GM21825 (cell line): ENCODE results near the gene RBFOX2.
"Not testable (repeated sequence)": the region's sequence is repeated elsewhere in the genome, so short reads cannot be mapped to it uniquely, and the experiment has no call there.

Source experiments
- ATAC-seq: cut with Tn5 transposase; IDR thresholded peaks from one replicate; pipeline ENCODE4 v1.9.1; 2021; ENCODE audit warnings: mild to moderate bottlenecking, moderate library complexity; ENCODE audit not compliant: unreplicated experiment

Gene RBFOX2

DNA sequence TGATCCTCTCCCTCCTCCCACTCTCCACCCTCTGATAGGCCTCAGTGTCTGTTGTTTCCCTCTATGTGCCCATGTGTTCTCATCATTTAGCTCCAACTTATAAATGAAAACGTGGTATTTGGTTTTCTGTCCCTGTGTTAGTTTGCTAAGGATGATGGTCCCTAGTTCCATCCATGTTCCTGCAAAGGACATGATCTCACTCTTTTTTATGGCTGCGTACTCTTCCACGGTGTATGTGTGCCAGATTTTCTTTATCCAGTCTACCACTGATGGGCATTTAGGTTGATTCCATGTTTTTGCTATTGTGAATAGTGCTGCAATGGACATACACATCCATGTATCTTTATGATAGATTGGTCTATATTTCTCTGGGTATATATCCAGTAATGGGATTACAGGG lies 15.9 kb upstream of the RBFOX2 start:
- ATAC-seq, result not testable (repeated sequence)

DNA sequence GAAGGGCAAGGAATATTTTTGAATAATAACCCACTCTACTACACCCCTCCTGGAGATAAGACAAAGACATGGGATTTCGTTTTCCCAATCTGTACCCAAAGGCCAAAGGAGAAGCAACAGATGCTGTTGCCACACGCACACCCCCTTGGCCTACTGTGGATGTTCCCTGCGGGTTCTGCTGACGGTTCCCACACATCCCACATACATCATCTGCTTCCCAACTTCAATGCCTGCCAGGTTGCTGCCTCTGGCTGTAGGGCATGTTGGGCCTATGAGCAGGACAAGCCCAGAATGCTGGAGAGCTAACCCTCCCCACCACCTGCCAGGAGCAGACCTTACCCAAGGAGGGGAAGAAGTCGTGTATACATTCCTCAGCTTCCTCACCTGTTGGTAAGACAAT lies 13.6 kb upstream of the RBFOX2 start:
- ATAC-seq, result no peak

DNA sequence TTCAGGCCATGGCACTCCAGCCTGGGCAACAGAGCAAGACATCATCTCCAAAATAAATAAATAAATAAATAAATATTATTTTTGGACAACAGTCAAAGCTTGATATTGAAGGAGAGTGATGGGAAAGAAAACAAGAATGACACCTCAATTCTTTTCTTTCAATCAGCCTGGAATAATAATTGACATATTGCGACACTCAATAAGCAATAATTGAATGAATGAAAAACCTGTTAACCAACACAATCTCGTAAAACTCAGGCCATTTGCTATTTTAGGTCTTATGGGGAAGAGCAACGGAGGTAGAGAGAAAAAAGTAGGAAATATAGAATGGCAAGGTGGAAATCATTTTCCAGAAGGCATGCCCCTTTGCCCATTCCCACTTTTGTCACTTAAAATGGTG lies 10.5 kb upstream of the RBFOX2 start:
- no peak for ATAC-seq

DNA sequence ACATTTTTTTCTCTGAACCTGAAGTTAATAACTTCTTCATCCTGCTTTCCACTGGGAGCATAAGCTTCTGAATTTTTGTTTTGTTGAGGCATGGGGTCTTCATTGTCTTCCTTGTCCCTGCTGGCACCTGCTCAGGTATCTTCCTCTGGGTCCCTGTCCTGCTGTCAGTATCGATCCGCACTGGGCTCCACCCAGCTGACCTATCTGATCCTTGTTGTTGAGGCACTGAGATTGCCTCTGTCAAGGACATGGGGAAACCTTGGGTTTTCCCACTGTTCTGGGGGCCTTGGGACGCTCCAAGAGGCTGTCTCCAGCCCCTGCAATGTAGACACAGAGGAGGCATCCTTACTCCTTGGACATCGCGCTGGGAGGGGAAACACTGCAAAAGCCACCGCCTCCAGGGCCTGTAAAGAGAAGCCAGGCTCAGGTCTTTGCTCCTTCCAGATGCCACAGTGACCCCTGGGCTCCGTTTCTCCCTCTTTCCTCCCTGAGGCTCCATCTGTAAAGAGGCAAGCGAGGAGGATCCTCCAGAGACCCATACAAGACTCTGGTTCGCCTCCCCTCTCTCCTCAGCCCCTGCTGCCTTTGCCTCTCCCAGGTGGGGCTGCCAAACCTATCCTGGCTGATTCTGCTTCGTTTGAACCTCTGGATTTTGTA lies 8.6 kb upstream of the RBFOX2 start:
- ATAC-seq, result no peak

DNA sequence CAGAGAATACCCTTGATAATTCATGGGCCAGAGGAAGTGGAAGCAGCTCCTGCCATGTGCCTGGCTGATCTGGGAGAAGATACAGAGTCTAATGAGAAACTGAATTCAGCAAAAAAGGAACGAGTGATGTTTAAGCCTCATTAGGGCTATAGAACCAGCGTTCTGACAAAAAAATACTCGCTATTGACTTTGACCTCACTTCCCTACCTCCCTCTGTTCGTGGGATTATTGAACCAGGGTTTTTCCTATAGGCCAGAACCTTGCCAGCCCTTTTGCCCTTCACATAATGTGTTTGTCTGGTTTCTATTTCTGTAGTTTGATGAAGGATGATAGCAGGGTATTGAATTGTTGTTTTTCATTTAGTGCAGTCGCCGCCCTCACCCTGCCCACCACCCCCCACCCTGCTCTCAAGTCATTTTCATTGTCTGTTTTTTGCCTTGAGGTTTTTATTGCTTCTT lies 7.6 kb upstream of the RBFOX2 start:
- ATAC-seq, result no peak

DNA sequence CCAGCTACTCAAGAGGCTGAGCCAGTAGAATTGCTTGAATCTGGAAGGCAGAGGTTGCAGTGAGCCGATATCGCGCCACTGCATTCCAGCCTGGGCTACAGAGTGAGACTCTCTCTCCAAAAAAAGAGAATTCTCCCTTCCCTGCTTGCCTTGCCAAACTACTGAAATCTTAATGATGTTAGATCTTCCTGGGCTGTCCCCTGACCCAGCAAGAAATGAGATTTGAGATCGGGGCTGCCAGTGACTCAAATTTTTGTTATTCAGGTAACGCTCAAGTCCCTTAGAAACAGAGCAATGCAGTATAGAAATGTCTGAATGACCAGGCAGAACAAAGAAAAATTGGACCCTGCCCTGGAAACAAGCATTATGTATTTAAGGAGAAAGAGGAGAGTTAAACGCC lies 4.0 kb upstream of the RBFOX2 start:
- no peak for ATAC-seq

DNA sequence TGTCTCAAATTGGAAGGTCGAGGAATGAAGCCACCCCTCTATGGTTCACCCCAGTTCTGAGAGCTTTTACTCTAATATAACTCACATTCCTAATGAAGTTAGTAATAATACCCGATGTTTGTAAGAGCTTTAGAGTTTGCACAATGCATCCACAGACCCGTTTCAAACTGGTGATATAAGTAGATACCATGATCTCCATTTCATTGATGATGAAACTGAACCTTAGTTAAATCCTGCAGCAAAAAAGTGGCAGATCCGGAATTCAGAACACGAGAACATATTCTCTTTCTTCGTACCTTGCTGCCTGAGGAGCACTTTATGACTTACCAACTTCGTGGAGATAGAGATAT lies 757 bp upstream of the RBFOX2 start:
- ATAC-seq, result no peak

DNA sequence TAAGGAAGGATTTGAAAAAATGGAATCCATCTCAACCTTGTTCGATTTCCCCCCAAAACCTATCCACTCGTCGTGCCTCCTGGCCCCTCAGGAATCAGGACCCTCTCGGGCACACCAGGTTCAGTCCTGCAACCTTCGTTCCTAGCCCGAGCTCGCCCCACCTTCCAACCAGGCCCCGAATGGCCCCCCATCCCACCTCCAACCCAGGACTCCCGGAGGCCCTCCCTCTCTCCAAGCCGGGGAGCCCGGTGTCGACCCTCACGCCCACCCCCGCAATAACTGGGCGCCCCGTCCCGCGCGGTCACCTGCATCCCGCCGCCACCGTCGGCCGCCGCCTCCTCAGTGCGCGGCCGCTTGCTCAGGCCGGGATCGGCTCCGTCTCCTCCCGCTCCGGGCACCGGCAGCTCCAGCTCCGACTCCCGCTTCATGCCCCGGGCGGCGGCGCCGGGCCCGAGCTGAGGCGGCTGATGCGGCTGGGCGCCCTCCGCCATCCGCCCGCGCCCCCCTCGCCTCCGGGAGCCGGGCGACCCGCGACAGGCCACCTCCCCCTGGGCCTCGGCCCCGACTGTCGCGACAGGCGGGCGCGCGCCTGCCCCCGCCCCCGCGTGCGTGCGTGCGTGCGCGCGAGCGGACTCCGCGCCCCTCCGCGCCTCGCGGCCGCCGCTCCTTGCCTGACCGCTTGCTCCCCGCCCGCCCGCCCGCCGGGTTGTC lies 534 bp downstream of the RBFOX2 start:
- no peak for ATAC-seq

DNA sequence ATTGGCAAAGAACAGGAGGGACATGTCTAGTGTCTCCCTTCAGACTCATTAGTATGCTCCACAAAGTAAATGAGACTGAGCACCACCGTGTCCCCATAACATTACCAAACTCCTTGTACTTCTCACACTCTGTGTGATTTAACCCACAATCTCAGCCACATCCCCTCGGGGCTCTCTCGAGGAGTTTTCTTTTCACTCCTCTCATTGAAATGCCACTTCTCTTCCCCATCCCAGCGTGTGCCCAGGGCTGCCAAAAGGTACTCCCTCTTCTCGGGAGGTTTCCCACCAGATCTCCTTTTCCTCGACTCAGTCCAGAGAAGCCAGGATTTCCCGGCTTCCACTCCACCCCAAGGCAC lies 1.1 kb downstream of the RBFOX2 start:
- no peak for ATAC-seq

DNA sequence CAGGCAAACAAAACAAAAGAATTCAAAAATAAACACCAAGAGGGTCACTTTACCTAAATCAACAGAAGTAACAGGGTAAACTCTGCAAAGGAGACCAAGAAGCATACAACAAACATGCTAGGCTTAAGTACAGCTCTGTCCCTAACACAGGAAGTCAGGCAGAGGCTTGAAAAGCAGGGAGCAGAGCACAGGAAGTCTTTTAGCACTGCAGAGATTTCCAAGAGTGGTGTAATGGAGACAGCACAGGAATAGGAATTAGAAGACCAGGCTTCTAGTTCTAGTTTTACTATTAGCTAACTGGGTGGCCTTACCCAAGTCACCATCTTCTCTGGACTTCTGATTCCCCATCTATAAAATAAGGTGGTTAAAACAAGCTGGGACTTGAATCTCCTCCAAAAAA lies 1.9 kb downstream of the RBFOX2 start:
- no peak for ATAC-seq

DNA sequence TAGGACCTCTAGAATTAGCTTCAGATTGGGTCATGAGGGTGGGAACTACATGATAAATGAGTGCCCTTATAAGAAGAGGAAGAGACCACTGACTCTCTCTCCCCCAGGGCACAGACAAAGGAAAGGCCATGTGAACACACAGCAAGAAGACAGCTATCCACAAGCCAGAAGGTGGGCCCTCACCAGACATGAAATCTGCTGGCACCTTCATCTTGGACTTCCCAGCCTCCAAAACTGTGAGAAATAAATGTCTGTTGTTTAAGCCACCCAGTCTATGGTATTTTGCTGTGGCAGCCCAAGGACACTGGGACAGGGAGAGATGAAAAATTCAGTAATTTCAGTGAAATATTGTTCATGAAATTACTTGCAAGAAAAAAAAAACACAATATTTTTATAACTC lies 5.9 kb downstream of the RBFOX2 start:
- ATAC-seq, result no peak

DNA sequence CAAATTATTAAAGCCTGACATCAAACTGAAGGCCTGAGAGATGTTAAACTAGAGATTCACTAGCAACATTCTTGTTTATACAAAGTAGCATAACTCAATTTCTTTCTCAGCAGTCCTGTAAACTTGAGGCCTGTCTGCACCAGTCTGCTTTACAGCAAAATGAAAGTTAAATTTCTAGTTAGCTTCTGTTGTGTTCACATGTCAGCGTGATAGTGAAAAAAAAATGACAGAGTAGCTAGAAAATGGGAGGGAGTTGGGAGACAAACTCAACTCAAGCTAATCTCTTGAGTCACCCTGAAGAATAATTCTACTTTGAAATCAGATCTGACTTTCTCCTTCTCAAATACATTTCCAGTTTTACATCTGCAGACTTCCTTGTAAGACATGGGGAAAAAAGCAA lies 6.5 kb downstream of the RBFOX2 start:
- no peak for ATAC-seq

DNA sequence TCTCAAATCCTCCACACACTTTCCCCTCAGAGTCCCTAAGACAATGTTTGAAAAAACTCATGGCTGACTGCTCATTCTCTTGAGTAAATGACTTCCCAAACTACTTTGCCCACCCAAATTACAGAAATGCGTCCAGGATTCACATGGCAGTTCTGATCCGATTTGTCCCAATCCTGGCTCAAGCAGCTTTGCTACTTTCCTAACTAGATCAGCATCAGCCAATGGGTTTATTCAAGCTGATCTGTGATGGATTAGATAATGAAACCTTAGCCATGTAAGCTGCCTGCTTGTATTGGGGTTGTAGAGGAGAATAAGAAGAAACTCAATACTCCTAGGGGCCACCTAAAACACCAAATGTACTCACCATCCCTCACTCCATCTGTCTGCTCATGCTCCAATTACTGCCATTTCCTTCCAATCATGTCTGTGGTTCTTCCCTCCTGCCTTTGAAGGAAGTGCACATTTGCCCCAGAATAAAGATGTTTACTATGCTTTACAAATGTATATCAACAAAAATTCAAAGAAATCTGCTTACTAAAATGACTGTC lies 6.9 kb downstream of the RBFOX2 start:
- no peak for ATAC-seq

DNA sequence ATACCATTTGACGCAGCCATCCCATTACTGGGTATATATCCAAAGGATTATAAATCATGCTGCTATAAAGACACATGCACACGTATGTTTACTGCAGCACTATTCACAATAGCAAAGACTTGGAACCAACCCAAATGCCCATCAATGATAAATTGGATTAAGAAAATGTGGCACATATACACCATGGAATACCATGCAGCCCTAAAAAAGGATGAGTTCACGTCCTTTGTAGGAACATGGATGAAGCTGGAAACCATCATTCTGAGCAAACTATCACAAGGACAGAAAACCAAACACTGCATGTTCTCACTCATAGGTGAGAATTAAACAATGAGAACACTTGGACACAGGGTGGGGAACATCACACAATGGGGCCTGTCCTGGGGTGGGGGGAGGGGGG lies 7.8 kb downstream of the RBFOX2 start:
- ATAC-seq, result not testable (repeated sequence)

DNA sequence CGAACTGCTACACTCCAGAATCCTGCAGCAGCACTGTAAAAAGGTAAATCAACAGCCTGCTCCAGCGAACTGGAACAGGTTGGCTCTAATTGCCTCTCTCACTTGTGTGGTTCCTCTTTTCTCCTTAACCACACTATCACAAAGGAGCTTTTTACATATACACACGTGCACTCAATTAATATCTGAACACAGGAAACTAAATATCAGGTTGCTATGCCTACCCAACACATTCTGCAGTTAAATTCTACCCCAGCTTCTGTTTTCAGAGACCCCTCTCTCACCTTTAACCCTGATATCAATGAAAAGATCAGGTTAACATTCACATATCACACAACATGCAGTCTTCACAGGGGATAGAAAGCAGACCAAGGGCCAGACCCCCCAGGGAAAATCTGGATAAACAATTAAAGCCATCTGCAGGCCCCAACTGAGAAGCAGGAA lies 11.0 kb downstream of the RBFOX2 start:
- ATAC-seq, result no peak

DNA sequence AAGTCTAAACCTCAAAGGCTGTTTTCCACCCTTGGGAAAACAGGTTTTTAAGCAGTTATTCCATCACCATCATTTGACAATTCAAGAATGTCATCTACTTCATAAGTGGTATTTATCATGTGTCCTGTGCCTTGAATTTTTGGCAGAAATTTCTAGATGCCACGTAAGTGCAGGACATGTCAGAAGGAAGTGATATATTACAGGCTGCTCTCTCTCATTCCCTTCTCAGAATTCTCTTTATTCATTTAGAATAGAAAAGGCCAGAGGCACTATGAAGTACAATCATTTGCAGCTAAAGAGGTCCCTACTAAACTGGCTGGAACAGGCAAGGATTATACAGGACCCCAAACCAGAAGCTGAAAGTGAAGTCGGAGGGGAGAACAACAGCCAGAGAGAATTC lies 11.9 kb downstream of the RBFOX2 start:
- ATAC-seq, result no peak

DNA sequence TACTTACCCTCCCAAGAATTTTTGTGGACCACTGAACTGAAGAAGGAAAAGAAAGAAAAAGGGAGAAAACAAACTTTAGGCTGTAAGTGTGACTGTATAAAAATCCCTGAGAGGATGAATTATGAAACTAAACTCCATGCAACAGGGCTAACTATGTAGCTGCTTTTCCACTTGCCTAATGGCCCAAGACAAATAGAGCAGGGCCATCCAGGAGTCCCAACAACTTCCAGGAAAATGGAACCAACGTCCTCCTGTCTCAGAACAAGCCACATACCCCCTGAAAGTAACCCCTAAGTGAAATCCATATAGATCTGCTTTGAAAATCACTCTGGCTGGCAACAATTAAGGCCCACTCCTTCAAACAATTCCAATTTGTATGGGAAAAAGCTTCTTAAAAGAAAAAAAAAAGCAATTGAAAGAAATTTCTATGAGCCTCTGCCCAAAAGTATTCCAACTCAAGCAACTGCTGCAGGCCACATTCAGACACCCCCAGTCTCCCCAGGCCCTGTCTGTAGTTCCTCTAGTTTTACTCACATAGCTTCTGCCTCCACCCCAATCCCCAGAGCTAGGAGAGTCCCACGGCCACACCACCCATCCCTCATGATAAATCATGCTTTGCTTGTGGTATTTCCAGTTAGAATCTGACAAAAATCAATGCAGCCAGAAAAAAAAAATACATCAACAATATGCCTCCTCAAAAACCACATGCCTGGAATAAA lies 12.7 kb downstream of the RBFOX2 start:
- no peak for ATAC-seq

DNA sequence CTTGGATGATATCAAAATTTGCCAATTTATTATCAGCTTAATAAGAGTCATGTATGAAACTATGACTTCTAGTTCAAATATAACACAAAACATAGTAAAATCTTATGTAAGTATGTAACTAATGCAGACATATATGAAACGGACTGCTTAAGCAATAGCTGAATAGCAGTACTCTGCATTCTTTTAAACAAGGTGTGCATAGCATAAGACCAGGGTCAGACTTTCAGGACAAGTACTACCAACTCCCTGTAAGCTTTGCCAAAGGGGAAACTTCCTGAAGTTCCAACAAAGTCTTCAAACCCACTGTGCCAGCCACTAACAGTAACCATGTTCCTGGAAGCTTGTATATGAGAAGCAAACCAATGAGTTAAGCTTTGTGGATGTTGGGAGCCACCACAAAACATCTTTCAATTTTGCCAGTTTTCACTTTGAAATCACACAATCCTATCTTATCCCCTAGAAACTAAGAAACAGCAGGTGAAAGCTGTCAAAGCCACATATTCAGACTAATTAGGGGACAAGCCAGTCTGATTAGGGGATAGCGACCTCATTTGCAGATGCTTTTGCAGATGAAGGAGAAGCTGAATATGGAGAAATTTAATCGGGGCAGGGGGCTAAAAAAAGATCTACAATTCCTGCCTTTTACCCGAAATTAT lies 13.3 kb downstream of the RBFOX2 start:
- no peak for ATAC-seq

DNA sequence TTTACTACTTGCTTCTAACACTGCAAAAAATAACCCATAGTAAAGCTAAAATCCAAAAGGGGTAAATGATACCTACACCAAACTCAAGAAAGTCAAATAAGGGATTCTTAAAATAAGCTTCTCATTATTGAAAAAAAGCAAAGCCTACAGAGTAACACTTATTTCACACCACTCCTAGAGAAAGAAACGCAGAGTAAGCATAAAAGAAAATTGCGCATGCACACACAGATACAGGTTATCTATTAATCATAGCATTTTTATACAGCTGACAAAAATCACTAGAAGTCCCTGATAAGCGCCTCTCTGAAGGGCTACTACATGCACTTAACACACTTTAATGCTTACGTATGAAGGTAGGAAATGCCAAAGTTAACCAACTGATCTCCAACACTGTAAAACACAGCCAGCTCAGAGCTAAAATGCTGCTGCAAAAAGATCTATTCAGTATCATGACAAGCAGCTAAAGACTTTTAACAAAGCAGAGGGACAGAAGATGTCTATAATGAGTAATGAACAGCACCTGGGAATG lies 14.0 kb downstream of the RBFOX2 start:
- ATAC-seq, result no peak

DNA sequence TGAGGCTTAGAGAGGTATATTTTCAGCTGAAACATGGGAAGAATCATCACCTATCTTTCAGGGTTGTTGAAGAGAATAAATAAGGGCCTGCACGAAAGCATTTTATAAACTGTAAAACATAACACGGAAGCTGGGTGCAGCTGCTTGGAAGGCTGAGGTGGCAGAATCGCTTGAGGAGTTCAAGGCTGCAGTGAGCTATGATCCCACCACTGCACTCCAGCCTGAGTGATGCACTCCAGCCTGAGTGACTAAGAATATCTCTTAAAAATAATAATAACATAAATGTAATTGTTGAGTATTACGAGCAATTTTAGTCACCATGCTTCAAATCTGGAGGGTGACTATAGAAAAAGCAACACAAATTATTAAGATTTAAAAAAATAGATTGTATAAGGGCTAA lies 16.3 kb downstream of the RBFOX2 start:
- ATAC-seq, result no peak

DNA sequence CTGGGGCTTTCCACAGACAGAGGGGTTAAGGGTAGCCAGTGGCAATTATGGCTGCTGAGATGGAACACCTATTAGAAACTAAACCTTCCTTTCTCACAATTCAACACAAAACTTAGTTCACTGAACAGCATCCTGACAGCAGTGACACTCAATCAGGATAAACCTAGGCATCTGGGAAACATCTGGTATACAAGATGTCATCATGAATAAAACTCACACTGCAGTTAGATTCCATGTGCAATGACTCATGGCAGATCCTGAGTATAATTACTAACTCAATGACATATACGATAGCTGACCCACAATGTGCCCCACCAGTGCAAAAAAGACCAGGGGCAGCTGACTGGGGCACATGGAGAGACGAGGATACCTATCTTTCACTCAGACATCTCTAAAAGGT lies 17.7 kb downstream of the RBFOX2 start:
- ATAC-seq, result no peak
